HG03045 (cell line): ENCODE measurements around the gene TTLL1.
A peak's percentile ranks its signal among the peaks of the same experiment; 100 is the strongest.
"Not testable (repeated sequence)": the region's sequence is repeated elsewhere in the genome, so short reads cannot be mapped to it uniquely, and the experiment has no call there.

Source experiments
- ATAC-seq: cut with Tn5 transposase; IDR thresholded peaks from one replicate; pipeline ENCODE4 v1.9.1; 2021; ENCODE audit warnings: mild to moderate bottlenecking, moderate library complexity; ENCODE audit not compliant: unreplicated experiment

Gene TTLL1

DNA sequence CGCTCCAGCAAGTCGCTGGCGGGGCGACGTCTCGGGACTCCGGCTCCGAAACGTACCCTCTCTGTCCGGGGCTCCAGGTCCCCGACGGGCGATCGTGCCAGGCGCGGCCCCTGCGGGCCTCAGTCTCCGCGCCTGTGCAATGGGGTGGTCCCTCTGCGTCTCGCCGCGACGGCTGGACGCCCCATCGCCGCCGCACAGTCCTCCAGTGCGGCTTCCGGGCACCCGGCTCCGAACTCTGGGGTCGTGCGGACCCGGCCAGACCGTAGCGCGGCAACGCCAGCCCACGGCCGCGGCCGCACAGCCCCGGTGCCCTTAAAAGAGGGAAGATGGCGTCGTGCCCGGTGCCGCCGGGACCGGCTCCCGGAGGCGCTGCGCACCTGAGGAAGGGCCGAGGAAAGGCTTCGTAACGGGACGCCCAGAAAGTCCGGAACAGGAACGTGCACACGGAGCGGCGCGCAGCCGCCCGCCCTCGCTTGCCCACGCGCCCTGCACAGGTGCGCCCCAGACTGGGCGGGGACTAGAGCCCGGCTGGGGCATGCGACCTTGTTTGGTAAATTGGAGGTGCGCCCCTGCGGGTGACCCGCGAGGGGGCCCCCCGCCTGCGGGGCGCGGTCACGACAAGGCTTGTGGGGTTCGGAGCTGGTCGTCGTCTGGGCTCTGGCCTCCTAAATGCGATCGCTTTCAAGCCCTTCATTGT lies 21.9 kb upstream of the TTLL1 start:
- ATAC-seq: peak; percentile 46

DNA sequence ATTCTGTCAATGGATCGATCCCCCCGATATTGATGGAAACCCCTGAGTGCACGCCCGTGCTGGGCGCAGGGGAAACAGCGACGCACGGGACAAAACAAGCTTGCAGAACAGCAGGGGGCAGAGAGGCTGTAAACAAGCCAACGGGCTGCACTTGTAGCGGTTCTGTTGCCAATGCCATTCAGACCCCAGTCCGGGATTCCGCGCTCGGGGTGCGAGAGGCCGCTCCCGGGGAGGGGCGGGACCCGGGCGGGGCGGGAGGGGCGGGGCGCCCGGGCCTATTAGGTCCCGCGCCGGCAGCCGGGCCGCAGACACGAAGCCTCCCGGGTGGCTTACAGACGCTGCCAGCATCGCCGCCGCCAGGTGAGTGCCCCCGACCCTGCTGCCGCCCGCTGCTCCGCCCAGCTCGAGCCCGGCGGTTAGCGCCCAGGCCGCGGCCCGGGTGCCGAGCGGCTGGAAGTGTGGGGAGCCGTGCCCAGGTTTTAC lies 21.3 kb upstream of the TTLL1 start, which contains the start of gene BIK:
TSS of gene BIK (plus strand) at position 307 of the 483 bp plus-strand sequence. CDS start 13,273 bp downstream, outside the sequence.
- ATAC-seq: peak; percentile 42

DNA sequence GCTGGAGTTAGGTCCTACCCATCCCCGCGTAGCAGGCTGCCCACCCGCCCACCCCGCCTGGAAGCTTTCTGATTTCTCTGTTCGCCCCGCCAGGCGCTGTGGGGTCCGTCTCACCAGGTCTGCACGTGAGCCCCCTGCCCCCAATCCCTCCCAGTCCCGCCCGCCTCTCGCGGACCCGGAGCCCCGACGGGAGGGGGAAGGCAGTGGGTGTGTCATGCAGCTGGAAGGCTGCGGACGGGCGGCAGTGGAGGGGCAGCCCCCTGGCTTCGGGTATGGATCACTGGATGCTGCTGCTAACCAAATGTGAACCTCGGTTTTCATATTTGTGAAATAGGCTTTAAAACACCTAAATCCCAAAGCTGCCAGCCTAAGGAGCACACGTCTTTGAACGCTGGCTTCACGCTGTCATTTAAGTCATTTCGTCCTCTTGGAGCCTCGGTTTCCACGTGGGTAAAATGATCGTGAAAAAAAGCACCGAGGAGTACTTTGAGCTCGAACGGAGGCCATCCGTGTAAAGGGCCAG lies 20.8 kb upstream of the TTLL1 start:
- ATAC-seq: no peak

DNA sequence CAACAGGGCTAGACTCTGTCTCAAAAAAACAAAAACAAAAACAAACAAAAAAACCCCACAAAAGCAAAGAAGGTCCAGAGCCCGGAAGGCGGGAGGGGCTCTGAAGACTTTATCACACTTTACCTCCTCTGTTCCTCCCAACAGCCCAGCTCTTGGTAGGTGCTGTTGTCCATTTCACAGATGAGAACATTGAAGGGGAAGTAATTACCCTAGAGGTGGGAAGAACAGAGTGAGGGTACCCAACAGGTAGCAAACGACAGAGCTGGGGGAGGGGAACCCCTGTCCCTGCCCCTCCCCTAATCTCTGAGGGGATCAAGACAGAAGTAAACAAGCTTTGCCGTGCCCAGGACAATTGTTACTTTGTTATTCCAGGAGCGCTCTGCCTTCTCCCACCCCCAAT lies 20.3 kb upstream of the TTLL1 start:
- no peak for ATAC-seq

DNA sequence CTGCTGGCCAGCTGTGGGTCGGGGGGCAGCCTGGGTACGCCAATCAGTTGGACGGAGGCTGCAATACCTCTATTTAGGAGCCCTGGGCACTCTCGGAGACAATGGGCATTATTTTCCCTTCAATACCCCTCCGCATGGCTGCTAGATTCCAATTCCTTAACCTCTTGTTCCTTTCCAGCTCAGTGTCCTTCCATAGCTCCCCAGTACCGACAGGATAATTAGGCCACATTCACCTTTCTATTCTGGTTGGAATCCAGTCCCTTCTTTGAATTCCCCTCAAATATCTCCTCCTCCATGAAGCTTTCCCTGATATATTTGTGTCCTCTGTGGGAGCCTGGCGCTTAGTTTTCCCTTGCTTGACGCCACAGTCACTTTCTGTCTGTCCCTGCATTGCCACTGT lies 17.1 kb upstream of the TTLL1 start:
- no peak for ATAC-seq

DNA sequence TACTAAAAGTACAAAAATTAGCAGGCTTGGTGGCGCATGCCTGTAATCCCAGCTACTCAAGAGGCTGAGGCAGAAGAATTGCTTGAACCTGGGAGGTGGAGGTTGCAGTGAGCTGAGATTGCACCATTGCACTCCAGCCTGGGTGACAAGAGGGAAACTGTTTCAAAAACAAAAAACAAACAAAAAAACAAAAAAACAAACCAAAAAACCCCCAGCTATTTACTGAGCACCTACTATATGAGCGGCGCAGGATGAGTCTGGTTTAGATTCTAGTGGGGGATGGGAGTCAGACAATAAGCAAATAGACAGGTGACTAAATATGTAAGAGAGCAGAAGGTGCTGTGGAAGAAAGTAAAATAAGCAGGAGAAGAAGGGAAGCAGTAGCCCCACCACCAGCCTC lies 15.8 kb upstream of the TTLL1 start:
- not testable (repeated sequence) for ATAC-seq

DNA sequence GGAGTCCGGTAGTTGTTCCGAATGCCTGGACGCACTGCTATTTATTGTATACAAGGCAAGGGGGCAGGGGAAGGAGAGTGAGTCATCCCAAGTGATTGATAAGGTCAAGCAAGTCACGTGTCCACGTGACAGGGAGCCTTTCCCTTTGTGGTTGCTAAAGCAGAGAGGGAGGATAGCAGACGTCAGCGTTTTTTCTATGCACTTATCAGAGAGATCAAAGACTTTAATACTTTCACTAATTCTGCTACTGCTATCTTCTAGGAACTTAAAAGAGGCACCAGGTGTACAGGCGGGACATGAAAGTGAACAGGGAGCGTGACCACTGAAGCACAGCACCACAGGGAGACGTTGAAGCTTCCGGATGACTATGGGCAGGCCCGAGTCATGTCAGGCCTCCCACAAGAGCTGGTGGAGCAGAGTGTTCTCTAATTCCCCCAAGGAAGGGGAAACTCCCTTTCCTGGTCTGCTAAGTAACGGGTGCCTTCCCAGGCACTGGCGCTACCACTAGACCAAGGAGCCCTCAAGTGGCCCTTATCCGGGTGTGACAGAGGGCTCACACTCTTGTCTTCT lies 14.9 kb upstream of the TTLL1 start:
- not testable (repeated sequence) for ATAC-seq

DNA sequence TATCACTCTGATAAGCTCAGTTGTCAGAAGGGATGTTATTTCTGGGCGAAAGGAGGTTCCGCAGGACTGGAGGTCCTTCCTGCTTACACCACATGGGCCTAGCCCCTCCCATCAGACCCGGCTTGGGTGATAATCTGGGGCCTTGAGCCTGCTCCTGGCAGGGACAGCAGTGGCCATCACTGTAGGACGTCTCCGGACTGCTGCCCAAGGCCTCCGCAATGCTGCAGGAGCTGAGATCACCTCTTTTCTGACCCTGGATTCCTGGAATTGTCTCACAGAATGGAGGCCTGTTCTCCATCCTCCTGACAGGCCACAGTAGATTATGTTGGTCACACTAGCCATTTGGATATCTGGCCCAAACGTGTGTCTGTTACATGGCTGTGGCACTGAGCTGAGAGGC lies 12.1 kb upstream of the TTLL1 start:
- ATAC-seq: no peak

DNA sequence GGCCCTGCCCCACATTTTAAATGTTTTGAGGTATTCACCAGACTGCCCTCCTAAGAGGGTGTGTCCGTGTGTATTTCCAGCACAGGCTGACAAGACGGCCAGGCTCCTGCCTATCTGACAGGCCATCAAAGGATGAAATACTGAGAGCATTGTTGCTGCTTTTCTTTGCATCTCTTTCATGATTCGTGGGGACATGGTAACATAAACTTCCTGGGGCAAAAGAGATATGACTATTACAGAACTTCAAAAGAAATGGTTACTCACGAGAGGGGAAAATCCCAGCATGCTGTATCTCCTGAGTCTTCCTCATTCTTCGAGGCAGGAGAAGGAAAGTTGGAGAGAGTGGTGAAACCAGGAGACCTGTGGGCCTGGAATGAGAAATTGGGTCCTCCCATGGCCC lies 11.0 kb upstream of the TTLL1 start:
- ATAC-seq: no peak

DNA sequence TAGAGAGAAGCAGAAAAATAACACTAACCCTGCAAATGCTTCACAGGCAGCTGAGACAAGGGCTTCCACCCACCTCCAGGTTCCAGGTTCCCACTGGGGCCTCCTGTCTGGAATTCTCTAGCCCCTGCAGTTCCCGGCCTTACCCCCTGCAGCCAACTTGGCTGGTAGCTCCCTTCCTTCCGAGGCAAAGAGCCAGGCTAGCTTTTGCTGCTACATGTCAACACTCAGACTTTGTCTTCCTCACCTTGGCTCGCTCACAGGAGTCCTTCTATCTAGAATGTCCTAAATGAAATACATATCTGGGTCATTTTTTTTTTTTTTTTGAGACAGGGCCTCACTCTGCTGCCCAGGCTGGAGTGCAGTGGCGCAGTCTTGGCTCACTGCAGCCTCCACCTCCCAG lies 9.9 kb upstream of the TTLL1 start:
- ATAC-seq: no peak

DNA sequence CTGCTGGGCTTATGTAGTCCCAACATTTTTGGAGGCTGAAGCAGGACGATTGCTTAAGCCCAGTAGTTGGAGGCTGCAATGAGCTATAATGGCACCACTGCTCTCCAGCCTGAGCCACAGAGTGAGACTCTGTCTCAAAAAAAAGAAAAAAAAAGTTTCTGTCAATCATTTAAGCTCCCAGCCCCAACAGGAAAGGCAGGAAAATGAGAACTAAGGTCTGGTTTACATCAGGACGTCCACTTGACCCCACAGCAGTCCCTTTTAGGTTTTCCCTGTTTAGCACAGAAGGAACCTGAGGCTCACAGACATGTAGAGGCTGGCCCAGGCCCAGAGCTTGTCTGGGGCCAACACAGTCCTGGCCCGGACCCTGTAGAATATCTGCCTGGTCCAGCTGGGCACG lies 9.2 kb upstream of the TTLL1 start:
- ATAC-seq: no peak

DNA sequence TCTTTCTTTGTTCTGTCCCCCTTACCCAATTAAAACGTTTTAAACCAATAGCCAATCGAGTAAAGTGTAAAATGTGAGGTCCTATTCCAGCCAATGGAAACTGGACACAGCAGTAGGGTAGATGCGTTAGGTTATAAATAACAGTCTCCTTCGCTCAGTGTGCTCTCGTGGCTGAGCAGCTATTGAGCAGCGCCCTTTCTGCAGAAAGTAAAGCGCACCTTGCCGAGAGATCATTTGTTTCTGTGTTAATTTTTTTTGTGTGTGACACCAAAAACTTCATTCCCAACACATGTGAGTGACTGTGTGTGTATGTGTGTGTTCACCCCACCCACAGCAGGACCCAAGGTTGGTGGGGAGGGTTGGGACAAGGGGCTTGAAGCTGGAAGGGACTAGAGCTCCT lies 7.2 kb upstream of the TTLL1 start:
- ATAC-seq: no peak

DNA sequence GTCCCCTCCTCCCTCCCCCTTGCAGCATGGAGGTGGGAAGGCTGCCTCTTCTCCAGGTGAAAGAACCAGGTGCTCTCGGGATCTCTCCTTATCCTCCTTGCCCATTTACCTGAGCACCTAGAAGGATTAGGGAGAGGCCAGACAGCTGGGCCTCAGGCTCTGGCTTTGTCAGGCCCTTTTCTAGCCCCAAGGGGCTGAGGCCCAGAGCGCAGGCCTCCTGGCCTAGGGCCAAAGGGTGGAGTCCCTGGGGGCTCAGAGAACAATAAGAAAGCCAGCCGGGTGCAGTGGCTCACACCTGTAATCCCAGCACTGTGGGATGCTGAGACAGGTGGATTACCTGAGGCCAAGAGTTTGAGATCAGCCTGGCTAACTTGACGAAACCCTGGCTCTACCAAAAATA lies 5.4 kb upstream of the TTLL1 start:
- no peak for ATAC-seq

DNA sequence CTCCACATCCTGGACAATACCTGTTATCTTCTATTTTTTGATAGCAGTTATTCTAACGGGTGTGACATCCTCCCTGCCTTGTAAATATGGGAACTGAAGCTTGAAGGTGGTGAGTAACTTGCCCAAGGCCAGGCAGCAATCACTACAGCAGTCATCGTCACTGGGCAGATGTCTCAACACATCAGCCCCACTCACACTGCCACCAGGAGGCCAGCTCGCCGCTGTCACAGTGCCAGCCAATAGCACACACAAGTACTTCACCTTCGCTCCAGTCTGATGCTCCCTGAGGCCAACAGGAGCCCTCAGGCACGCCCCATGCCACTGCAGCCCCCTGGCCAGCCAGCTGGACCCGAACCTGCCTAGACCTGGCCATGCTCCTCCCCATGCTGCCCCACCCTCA lies 4.9 kb upstream of the TTLL1 start:
- ATAC-seq: no peak

DNA sequence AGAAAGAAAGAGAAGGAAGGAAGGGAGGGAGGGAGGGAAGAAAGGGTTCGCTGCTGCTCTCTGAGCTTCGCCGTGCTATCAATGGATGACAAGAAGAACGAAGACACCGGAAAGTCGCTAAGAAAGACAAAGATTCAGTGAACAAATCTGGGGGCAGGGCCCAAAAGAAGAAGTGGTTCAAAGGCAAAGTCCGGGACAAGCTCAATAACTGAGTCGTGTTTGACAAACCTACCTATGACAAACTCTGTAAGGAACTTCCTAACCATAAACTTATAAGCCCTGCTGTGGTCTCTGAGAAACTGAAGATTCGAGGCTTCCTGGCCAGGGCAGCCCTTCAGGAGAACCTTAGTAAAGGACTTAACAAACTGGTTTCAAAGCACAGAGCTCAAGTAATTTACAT lies 2.9 kb upstream of the TTLL1 start:
- no peak for ATAC-seq

DNA sequence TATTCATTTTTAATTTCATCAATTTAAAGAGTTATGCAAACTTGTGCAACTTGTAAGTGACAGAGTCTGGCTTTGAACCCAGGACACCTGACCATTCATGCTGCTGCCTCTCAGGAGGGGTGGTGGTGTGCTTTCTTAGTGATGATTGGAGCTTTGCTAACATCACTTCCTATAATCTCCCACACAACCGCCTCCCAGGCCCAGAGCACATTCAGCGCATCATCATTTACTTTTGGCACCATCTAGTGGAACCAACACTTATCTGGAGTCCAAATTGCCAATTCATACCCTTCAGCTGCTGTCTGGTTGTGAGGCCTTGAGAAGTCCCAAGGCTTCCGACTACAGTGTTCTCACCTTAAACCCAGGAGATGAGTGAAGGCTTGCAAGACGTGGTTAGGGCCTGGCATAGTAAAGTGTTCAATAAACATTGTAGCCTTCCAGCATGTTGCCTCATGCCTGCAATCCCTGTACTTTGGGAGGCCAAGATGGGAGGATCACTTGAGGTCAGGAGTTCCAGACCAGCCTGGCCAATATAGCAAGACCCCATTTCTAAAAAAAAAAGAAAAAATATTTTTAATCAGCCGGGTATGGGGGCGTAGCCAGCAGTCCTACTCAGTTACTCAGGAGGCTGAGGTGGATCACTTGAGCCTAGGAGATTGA lies 1.1 kb upstream of the TTLL1 start:
- no peak for ATAC-seq

DNA sequence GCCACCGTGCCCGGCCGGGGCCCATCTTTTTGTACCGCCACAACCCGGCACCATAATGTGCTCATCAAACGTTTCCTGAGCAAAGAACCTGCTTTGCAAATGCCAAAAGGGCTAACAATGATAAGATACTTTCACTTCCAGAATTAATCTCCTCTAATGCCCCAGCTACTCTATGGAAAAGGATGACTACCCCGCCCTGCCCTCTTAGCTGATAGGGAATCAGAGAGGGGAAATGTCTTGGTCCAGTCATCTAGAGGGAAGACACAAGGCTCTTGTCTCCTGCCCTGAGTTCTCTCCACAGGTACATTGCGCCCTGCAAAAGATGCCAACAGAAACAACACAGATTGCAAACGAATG lies 586 bp downstream of the TTLL1 start:
- ATAC-seq: peak; percentile 8

DNA sequence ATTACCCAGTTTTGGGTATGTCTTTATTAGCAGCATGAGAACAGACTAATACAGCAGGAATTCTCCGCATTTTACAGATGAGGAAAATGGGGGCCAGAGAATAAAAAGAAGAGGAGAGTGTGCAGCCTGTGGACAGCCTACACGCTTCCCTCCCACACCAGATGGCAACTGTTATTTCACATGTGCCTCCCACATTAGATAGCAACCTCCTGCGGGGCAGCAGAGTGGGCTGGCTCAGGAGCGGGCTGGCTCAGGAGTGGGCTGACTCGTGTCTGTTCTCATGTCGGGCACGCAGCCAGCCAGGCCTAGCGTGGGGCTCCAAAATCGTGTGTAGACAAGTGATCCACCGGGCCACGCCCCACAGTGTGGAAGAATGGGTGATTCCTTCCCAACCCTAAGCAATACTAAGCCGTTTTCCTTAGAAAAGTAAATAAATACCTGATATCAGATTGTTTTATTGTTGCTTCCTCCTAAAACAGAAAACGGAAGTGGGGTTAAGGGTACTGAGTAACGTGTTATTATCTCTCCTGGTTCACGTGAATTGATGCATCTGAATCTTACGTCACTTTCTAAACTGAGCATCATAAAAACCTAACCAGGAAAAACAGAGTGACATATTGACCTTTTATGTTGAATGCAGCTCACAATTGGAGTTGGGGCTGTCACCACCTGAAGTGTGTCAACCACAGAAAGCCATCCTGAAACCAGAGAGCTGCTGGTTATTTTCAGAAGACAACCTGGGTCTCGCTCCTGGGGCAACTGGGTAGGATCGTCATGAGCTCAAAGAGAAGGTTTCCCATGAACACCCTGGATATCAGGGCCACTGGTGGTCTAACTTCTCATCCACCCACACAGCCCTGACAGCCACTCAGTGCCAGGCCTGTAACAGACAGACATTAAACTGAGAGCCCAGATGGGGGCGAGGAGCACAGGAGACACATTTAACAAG lies 3.3 kb downstream of the TTLL1 start:
- no peak for ATAC-seq

DNA sequence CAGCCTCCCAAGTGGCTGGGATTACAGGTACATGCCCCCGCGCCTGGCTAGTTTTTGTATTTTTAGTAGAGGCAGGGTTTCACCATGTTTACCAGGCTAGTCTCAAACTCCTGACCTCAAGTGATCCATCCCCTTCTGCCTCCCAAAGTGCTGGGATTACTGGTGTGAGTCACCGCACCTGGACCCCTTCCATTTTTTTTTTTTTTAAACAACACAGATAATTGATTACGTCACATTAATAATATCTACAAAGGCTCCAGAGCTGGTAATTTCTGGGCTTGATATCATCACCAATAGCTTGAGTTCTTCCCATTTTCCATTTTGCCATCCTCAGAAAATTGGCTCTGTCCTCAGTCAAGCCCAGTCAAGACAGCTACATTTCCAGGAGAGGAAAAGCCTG lies 7.2 kb downstream of the TTLL1 start:
- ATAC-seq: no peak

DNA sequence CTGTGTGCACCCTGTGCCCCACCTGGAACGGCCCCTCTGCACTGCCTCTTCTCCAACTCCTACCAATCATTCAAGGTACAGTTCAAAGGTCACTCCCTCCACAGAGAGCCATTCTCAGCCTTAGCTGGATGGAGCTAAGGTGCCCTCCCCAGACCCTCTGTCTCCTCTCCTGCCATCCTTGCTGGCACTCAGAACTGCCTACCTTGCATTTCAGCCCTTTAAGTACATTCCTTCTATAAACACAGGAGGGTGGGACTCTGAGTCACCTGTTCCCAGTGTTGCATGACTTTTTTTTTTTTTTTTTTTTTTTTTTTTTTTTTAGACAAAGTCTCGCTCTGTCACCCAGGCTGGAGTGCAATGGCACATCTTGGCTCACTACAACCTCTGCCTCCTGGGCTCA lies 8.6 kb downstream of the TTLL1 start:
- ATAC-seq: no peak

DNA sequence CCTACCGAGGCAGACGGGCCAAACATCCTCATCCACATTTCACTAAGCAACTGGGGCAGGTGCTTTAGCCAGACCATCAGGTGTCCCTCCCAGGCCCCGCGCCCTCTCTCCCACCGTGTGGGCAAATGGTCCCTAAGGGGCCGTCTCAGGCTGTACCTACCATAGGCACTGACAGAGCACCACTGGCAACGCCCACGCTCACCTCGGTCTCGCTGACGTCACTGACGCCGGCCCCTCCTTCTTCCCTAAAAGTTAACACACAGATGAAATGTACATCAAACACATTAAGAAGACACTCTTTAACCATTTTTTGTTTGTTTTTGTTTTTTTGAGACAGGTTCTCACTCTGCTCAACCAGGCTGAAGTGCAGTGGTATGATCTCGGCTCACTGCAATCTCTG lies 9.4 kb downstream of the TTLL1 start:
- ATAC-seq: no peak
